GM12892 (cell line): ENCODE measurements around the gene KRTAP10-6.

ENCODE experiments used
- POLR2A ChIP-seq: IDR thresholded peaks from 2 replicates; pipeline ENCODE4 v1.6.1; 2011; ENCODE audit warnings: low read depth, low read length, control low read depth
- POLR2AphosphoS5 ChIP-seq: IDR thresholded peaks from 2 replicates; pipeline ENCODE4 v1.6.1; 2011; ENCODE audit warnings: low read depth, low read length, control low read depth
- TAF1 ChIP-seq: IDR thresholded peaks from 2 replicates; pipeline ENCODE4 v1.6.1; 2011; ENCODE audit warnings: low read depth, mild to moderate bottlenecking, control low read depth, low read length, borderline replicate concordance

GRCh38 chr21:44549525-44550211, 42.6 kb downstream of the KRTAP10-6 start:
- TF ChIP-seq TAF1 (no peak), POLR2AphosphoS5 (no peak), POLR2A (no peak)
